Psoas muscle (tissue), 8 donors: ENCODE measurements around the gene DNAL4. TPM values are rescaled to one million over a fixed set of nuclear protein-coding genes. Genes with fewer than 3 reads are reported as not detected.

Experiments used
- ATAC-seq, 4 donors: fragments of 200-7000 bp; cut with Tn5 transposase; one replicate each; pipeline ENCODE4 v1.9.1; 2020; ENCODE audit warnings: moderate library complexity in 3 of 4, mild to moderate bottlenecking in 2 of 4
- DNase-seq, 2 donors: peaks; one replicate each; pipeline ENCODE4 v3.0.0-alpha.2; 2020
- H3K27ac ChIP-seq: fragments of 200-600 bp; one replicate; pipeline ENCODE4 v1.8.0; 2022
- H3K27me3 ChIP-seq, 3 donors: fragments of 200-600 bp in 1 of 3; one replicate each; pipeline versions ENCODE4 v1.6.1 to v1.8.0; 2013 to 2022; ENCODE audit warnings: low read length in 2 of 3, mild to moderate bottlenecking in 2 of 3, moderate library complexity in 1 of 3; ENCODE audit not compliant: insufficient read depth in 3 of 3
- H3K36me3 ChIP-seq, 2 donors: fragments of 200-600 bp in 1 of 2; one replicate each; pipeline versions ENCODE4 v1.6.1 to v1.8.0; 2013 to 2022; ENCODE audit warnings: low read depth in 1 of 2, mild to moderate bottlenecking in 1 of 2, moderate library complexity in 1 of 2; ENCODE audit not compliant: insufficient read depth in 1 of 2
- H3K4me1 ChIP-seq: fragments of 200-600 bp; one replicate; pipeline ENCODE4 v1.8.0; 2022
- H3K4me3 ChIP-seq: fragments of 200-600 bp; one replicate; pipeline ENCODE4 v1.8.0; 2022; ENCODE audit warnings: mild to moderate bottlenecking
- H3K9me3 ChIP-seq: fragments of 200-600 bp; one replicate; pipeline ENCODE4 v1.8.0; 2022
- WGBS, 3 donors: extraction: QIAGEN DNeasy Blood & Tissue Kit; methylation state at CpG; one replicate each; pipeline versions ENCODE4 v1.1.6 to v1.1.7; 2013; 5-methylcytosine and 5-hydroxymethylcytosine counted together
- intact Hi-C, 2 donors: fragments of 100-400 bp; cut with DNase I; formaldehyde crosslinking; loops; one replicate each; pipeline versions ENCODE4 v1.11.0 to v1.14.2; 2022
- polyA plus RNA-seq, 3 donors: library from polyadenylated mRNA; stranded (reverse); fragments of 200-250 nt; gene quantifications; one replicate each; pipeline ENCODE4 v1.2.3, GENCODE V29; 2013
- total RNA-seq, 4 donors: library from RNA; stranded (reverse); fragmentation: NEBNext Ultra II Directional in 2 of 4; extraction: Animal tissue kit (Norgen Biotek cat#: 25700) in 2 of 4; gene quantifications; one replicate each; pipeline versions ENCODE4 v1.2.1 to v1.2.4, GENCODE V29; 2021 to 2023
- TF ChIP-seq, protein P1 (sequence below): fragments of 200-600 bp; IDR thresholded peaks from one replicate; pipeline ENCODE4 v1.8.0; 2022; ENCODE audit warnings: antibody characterized with exemption
- donor health status: healthy with polysubstance abuse.
- donor health status: DM: no; HTN: no; CAD: no; lungs with moderate emphysema.
- donor health status: Bipolar disorder and iron deficiency.
- donor health status: healthy.
- donor health status: DM: yes; HTN: yes; CAD: no.
- donor health status: DM: no; HTN: no; CAD: no.
- donor health status: DM: no; HTN: no; CAD: no.
- donor health status: DM: yes; HTN: yes; CAD: no.

Gene DNAL4
- total and polyA plus RNA-seq, 7 donors: 3.5 to 13.9 (median 5.8) TPM

DNA sequence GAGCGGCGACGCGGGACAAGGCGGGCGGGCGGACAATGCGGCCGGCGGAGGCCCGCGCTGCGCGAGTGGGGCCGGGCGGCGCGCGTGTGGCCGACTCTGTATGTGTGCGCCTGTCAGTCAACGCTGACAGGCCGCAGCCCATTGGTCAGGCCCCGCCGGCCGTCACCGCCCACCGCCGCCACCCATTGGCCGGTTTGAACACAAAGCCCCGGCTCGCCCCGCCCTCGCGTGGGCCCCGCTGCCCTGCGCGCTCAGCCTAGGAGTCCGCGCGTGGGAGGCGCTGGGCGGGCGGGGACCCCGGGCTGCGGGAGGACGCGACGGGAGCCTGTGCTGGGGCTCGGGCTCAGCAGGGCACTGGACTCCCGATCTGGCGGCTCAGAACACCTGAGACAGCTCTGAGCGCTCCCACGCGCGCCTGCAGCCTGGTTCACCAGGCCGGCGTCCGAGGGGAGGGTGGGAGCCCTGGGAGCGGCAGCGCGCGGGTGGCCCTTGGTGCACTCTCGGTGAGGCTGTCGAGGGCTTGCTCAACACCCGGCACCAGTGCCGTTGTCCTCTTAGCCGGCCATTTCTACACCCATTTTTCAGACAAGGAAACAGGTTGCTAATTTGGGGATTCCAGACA lies 37.9 kb downstream of the DNAL4 start, which contains the start of gene SUN2:
TSS of gene SUN2 (minus strand) at position 88 of the 622 bp plus-strand sequence. CDS start 3,370 bp downstream, outside the sequence.
- intact Hi-C loops: loop anchor here in 1 of 2 donors (2.0 kb wide), 1 partner anchor 21 kb away; no protein-coding TSS in a partner anchor
- Histone ChIP-seq H3K4me1 (peaks cover 37% of the 10 kb centered on the region), H3K27me3 (no peaks in the 10 kb centered on the region), H3K36me3 (peaks cover under 1 to 27% of the 10 kb centered on the region in 2 donors), H3K4me3 (peak within 1 kb of the TSS; percentile 77), H3K9me3 (no peaks in the 10 kb centered on the region), H3K27ac (peak within 1 kb of the TSS; percentile 97)
- ATAC-seq (peak; percentile 72 to 76 (median 74)), DNase-seq (peak; percentile 95 to 97)
- TF ChIP-seq, protein P1, sequence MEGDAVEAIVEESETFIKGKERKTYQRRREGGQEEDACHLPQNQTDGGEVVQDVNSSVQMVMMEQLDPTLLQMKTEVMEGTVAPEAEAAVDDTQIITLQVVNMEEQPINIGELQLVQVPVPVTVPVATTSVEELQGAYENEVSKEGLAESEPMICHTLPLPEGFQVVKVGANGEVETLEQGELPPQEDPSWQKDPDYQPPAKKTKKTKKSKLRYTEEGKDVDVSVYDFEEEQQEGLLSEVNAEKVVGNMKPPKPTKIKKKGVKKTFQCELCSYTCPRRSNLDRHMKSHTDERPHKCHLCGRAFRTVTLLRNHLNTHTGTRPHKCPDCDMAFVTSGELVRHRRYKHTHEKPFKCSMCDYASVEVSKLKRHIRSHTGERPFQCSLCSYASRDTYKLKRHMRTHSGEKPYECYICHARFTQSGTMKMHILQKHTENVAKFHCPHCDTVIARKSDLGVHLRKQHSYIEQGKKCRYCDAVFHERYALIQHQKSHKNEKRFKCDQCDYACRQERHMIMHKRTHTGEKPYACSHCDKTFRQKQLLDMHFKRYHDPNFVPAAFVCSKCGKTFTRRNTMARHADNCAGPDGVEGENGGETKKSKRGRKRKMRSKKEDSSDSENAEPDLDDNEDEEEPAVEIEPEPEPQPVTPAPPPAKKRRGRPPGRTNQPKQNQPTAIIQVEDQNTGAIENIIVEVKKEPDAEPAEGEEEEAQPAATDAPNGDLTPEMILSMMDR: no peak
- WGBS, 3 donors: 1 to 2% (median 1%) methylated on average over 31 to 68 of the region's 68 CpGs

DNA sequence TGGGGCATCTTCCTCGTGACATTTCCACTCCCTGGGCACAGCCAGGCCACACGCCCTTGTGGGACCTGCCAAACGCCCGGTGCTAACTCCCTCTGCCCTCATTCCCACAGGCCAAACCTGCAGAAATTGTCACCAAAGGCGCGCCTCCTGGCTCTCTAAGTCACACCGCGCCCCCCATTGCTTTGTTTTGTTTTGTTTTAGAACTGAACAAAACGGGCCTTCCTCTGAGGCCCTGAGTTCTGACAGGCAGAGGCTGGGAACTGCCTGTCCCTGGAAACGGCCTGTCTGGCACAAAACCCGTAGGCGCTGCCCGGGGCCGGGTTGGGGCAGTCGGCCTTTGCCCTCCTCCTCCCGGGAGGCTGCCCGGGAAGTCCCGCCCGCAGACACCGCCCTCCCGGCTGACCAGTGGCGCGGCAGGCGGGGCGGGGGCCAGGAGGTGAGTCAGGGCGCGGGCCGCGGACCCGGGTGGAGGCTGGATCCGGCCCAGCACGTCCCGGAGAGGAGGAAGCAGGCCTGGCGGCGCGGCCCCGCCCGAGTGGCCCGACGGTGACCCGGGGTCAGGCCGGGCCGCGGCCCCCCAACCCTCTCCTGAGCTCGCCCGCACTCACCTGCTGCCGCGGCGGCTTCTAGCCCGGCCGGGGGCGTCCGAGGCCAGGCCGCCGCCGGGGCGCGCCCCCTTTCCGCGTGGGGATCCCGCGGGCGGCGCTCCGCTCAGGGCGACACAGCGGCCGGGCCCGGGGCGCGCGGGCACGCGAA lies 38.6 kb downstream of the DNAL4 start:
- H3K4me3 ChIP-seq: peak overlapping the region; percentile 77
- DNase-seq: peak; percentile 98 to 99
- H3K27ac ChIP-seq: peak overlapping the region; percentile 97
- peak; percentile 81 to 88 (median 84) for ATAC-seq
- peaks cover 44% of the 10 kb centered on the region for H3K4me1 ChIP-seq
- no peaks in the 10 kb centered on the region for H3K9me3 ChIP-seq
- intact Hi-C loops: loop anchor here in 1 of 2 donors (2.0 kb wide), 1 partner anchor 21 kb away; no protein-coding TSS in a partner anchor
- TF ChIP-seq, protein P1: no peak
- H3K36me3 ChIP-seq: peaks cover 3 to 34% of the 10 kb centered on the region in 2 donors
- H3K27me3 ChIP-seq: no peaks in the 10 kb centered on the region
- 0 to 1% (median 0%) methylated on average over 41 to 74 of the region's 74 CpGs for WGBS, 3 donors

DNA sequence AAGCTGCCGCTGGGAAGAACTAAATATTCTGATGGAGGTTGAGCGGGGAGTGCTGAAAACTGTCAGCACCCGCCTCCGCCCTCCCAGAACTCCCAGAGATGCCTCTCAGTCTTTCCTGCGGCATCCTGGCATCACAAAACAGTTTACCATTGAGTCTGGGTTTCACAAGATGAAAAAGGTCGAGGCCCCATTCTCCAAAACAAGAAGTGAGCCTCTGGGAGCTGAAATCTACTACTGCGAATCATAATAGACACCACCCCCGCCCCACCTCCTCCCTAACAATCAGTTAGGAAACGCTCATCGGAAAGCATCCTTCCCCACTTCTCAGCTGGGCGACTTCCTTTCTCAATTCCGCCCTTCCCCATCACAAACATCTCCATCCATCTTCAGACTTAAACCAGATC lies 39.2 kb downstream of the DNAL4 start:
- Histone ChIP-seq H3K36me3 (peaks cover 3 to 40% of the 10 kb centered on the region in 2 donors), H3K27me3 (no peaks in the 10 kb centered on the region), H3K4me1 (peaks cover 45% of the 10 kb centered on the region), H3K27ac (peak overlapping the region; percentile 97), H3K4me3 (peak overlapping the region; percentile 77), H3K9me3 (no peaks in the 10 kb centered on the region)
- ATAC-seq (peak in 1 of 4 donors; percentile 17), DNase-seq (peak; percentile 44 to 66)
- WGBS, 3 donors: 15 to 23% (median 18%) methylated on average over 12 of the region's 12 CpGs
- TF ChIP-seq, protein P1: no peak
- intact Hi-C loops: loop anchor here in 1 of 2 donors (2.0 kb wide), 1 partner anchor 20 kb away; no protein-coding TSS in a partner anchor

DNA sequence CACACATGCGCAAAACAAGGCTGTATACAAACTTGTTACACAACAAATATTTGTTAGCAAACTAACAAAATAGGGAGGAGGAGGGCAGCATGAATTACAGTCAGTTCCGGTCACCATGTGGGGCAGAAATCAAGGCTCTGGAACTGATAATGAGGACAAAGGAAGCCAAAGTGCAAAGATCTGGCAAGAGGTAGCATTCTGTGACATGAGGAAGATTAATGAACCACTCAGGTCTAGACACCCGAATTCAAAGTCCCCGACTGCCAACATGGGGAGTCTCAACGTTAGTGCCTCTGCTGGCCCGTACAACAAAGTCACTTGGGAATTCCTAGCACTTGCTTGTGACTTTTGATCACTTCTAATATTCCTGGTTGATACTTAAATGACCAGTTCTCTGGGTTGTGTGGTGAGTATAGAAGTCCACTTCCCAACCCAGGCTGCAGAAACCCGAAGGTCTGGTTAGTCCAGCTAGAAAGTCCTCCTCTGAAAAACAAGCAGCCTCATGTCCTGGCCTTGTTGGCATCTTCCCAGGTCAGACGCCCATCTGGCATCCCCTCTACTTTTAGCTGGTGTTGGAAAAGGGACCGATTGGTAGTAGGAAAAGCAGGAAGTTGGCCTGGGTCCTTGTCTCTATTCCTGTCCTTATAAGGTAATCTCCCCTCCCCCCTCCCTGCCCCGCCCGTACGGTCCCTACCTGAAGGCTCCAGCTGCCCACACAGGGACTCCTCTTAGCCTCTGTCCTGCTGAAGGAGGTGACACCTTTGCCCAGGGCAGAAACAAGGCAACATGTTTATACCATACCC lies 39.8 kb downstream of the DNAL4 start:
- 16 to 27% (median 18%) methylated on average over 12 of the region's 12 CpGs for whole genome bisulfite sequencing, 3 donors
- H3K36me3 ChIP-seq: peaks cover 3 to 46% of the 10 kb centered on the region in 2 donors
- no peaks in the 10 kb centered on the region for H3K27me3 ChIP-seq
- DNase-seq: peak; percentile 62 to 83
- intact Hi-C loops: loop anchor here in 1 of 2 donors (2.0 kb wide), 1 partner anchor 19 kb away; no protein-coding TSS in a partner anchor
- ATAC-seq: peak in 3 of 4 donors; percentile 14 to 52 (median 19)
- peak overlapping the region; percentile 77 for H3K4me3 ChIP-seq
- H3K9me3 ChIP-seq: no peaks in the 10 kb centered on the region
- H3K4me1 ChIP-seq: peaks cover 45% of the 10 kb centered on the region
- TF ChIP-seq, protein P1: no peak
- H3K27ac ChIP-seq: peak overlapping the region; percentile 97
